HCT116 (cell line): ENCODE data around the gene CHIC1.

ENCODE experiments used
- EZH2 ChIP-seq: fragments of 200-600 bp; sonication (generic); IDR thresholded peaks from 2 replicates; pipeline ENCODE4 v1.6.1; 2017; ENCODE audit warnings: antibody characterized with exemption, mixed run types
- EZH2phosphoT487 ChIP-seq: fragments of 200-600 bp; IDR thresholded peaks from 2 replicates; pipeline ENCODE4 v1.6.1; 2018; ENCODE audit warnings: antibody characterized with exemption, borderline replicate concordance
- POLR2A ChIP-seq: IDR thresholded peaks from 2 replicates; pipeline ENCODE4 v1.7.0; 2011; ENCODE audit warnings: borderline replicate concordance; ENCODE audit not compliant: insufficient read depth, insufficient read length; ENCODE audit errors: extremely low read depth
- POLR2AphosphoS5 ChIP-seq: IDR thresholded peaks from 2 replicates; pipeline ENCODE4 v1.6.1; 2011; ENCODE audit warnings: mild to moderate bottlenecking, low read depth, low read length, moderate library complexity
- SRF ChIP-seq: IDR thresholded peaks from 2 replicates; pipeline ENCODE4 v1.6.1; 2012; ENCODE audit warnings: low read depth
- ZNF274 ChIP-seq: fragments of 200-500 bp; sonication (Bioruptor generic); IDR thresholded peaks from 2 replicates; pipeline ENCODE4 v1.6.1; 2014; ENCODE audit warnings: mild to moderate bottlenecking, low read depth, low read length, inconsistent platforms
- TF ChIP-seq, protein P1 (sequence below), 3 experiments: fragments of 200-600 bp in 1 of 3; sonication (generic) in 1 of 3; IDR thresholded peaks in 2 of 3; conservative IDR thresholded peaks in 1 of 3; 2 replicates each; pipeline ENCODE4 v1.5.1; 2012 to 2017; ENCODE audit warnings: low read depth in 2 of 3, low read length in 2 of 3, antibody characterized with exemption in 1 of 3, borderline replicate concordance in 1 of 3, control low read depth in 1 of 3, mild to moderate bottlenecking in 1 of 3, mixed read lengths in 1 of 3, mixed run types in 1 of 3, moderate library complexity in 1 of 3; ENCODE audit not compliant: insufficient read depth in 1 of 3
- TF ChIP-seq, protein P2 (sequence below): IDR thresholded peaks from 2 replicates; pipeline ENCODE4 v1.6.1; 2012
- TF ChIP-seq, protein P3 (sequence below): IDR thresholded peaks from 2 replicates; pipeline ENCODE4 v1.6.1; 2012; ENCODE audit warnings: low read depth
- TF ChIP-seq, protein P4 (sequence below): IDR thresholded peaks from 2 replicates; pipeline ENCODE4 v1.6.1; 2011; ENCODE audit warnings: mild to moderate bottlenecking, low read length, moderate library complexity; ENCODE audit not compliant: insufficient replicate concordance; ENCODE audit errors: extremely low read depth

DNA sequence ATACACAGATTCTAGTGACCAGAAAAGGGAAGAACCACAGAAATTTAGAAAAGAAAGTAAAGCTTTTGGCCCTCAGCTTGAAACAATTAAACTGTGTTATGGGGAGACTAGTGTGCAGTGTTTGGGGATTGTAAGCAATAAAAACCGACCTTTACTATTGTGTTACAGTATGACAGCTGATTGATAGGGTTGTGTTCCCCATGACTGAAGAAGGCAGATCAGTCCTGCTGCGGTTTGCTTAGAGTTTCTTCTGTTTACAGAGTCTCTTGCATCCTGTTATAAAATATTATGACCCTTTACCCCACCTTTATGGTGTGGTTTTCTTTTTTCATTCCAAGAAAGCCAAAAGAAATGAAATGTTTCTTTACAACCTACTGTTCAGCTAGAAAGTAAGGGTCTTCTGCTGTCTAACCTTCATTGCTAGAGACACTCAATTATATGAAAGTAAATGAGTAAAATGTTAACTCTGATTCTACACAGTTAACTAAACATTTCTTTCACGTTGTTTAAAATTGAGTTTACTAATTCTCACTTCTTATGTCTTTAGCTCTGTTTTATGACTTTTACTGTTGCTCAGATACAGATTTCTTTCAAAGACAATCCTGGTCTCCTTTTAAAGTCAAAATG lies 18.1 kb downstream of the CHIC1 start:
- TF ChIP-seq, protein P1, sequence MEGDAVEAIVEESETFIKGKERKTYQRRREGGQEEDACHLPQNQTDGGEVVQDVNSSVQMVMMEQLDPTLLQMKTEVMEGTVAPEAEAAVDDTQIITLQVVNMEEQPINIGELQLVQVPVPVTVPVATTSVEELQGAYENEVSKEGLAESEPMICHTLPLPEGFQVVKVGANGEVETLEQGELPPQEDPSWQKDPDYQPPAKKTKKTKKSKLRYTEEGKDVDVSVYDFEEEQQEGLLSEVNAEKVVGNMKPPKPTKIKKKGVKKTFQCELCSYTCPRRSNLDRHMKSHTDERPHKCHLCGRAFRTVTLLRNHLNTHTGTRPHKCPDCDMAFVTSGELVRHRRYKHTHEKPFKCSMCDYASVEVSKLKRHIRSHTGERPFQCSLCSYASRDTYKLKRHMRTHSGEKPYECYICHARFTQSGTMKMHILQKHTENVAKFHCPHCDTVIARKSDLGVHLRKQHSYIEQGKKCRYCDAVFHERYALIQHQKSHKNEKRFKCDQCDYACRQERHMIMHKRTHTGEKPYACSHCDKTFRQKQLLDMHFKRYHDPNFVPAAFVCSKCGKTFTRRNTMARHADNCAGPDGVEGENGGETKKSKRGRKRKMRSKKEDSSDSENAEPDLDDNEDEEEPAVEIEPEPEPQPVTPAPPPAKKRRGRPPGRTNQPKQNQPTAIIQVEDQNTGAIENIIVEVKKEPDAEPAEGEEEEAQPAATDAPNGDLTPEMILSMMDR (IDR thresholded peaks at IDR 0.05 in 2 of 3, conservative IDR thresholded peaks at IDR 0.05 in 1 of 3; ENCODE audit: borderline replicate concordance in 1 of 3, insufficient read depth in 1 of 3, low read depth in 2 of 3, low read length in 2 of 3): no peak
- TF ChIP-seq, protein P2, sequence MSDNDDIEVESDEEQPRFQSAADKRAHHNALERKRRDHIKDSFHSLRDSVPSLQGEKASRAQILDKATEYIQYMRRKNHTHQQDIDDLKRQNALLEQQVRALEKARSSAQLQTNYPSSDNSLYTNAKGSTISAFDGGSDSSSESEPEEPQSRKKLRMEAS: no peak
- TF ChIP-seq POLR2AphosphoS5 (no peak), ZNF274 (no peak), POLR2A (no peak), EZH2 (no peak), SRF (no peak), EZH2phosphoT487 (no peak)
- TF ChIP-seq, protein P3, sequence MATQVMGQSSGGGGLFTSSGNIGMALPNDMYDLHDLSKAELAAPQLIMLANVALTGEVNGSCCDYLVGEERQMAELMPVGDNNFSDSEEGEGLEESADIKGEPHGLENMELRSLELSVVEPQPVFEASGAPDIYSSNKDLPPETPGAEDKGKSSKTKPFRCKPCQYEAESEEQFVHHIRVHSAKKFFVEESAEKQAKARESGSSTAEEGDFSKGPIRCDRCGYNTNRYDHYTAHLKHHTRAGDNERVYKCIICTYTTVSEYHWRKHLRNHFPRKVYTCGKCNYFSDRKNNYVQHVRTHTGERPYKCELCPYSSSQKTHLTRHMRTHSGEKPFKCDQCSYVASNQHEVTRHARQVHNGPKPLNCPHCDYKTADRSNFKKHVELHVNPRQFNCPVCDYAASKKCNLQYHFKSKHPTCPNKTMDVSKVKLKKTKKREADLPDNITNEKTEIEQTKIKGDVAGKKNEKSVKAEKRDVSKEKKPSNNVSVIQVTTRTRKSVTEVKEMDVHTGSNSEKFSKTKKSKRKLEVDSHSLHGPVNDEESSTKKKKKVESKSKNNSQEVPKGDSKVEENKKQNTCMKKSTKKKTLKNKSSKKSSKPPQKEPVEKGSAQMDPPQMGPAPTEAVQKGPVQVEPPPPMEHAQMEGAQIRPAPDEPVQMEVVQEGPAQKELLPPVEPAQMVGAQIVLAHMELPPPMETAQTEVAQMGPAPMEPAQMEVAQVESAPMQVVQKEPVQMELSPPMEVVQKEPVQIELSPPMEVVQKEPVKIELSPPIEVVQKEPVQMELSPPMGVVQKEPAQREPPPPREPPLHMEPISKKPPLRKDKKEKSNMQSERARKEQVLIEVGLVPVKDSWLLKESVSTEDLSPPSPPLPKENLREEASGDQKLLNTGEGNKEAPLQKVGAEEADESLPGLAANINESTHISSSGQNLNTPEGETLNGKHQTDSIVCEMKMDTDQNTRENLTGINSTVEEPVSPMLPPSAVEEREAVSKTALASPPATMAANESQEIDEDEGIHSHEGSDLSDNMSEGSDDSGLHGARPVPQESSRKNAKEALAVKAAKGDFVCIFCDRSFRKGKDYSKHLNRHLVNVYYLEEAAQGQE: no peak
- TF ChIP-seq, protein P4, sequence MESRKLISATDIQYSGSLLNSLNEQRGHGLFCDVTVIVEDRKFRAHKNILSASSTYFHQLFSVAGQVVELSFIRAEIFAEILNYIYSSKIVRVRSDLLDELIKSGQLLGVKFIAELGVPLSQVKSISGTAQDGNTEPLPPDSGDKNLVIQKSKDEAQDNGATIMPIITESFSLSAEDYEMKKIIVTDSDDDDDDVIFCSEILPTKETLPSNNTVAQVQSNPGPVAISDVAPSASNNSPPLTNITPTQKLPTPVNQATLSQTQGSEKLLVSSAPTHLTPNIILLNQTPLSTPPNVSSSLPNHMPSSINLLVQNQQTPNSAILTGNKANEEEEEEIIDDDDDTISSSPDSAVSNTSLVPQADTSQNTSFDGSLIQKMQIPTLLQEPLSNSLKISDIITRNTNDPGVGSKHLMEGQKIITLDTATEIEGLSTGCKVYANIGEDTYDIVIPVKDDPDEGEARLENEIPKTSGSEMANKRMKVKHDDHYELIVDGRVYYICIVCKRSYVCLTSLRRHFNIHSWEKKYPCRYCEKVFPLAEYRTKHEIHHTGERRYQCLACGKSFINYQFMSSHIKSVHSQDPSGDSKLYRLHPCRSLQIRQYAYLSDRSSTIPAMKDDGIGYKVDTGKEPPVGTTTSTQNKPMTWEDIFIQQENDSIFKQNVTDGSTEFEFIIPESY: no peak
